ENCODE measurements around the gene AKR1C2.
"Not testable (repeated sequence)": the region's sequence is repeated elsewhere in the genome, so short reads cannot be mapped to it uniquely, and the experiment has no call there.

AKR1C2 gene

GRCh38 chr10:4990217-4990616, 13.4 kb downstream of the AKR1C2 start:
- DNase-seq (ENCODE audit: low read depth, low spot score) = no peak

GRCh38 chr10:4988000-4988641, 15.5 kb downstream of the AKR1C2 start:
- not testable (repeated sequence) for DNase-seq (ENCODE audit: low read depth, low spot score)

- peak; percentile 74 for DNase-seq (ENCODE audit: low read depth, low spot score)
These were observed 18.6 kb downstream of the AKR1C2 start for GRCh38 chr10:4984971-4985594.

GRCh38 chr10:4984223-4984622, 19.4 kb downstream of the AKR1C2 start:
- no peak for DNase-seq (ENCODE audit: low read depth, low spot score)

GRCh38 chr10:4983615-4984216, 19.9 kb downstream of the AKR1C2 start:
- DNase-seq (ENCODE audit: low read depth, low spot score) = no peak

- peak; percentile 4 for DNase-seq (ENCODE audit: low read depth, low spot score)
These were observed 20.9 kb downstream of the AKR1C2 start for GRCh38 chr10:4982764-4983226.

- DNase-seq (ENCODE audit: low read depth, low spot score) = peak; percentile 38
These were observed 21.8 kb downstream of the AKR1C2 start for GRCh38 chr10:4981722-4982471.

- DNase-seq (ENCODE audit: low read depth, low spot score) = no peak
These were observed 22.9 kb downstream of the AKR1C2 start for GRCh38 chr10:4980793-4981192.

- no peak for DNase-seq (ENCODE audit: low read depth, low spot score)
These were observed 24.8 kb downstream of the AKR1C2 start for GRCh38 chr10:4978870-4979269.

- DNase-seq (ENCODE audit: low read depth, low spot score) = no peak
These were observed 26.6 kb downstream of the AKR1C2 start for GRCh38 chr10:4977025-4977424.

GRCh38 chr10:4974400-4974799, 29.3 kb downstream of the AKR1C2 start:
- DNase-seq (ENCODE audit: low read depth, low spot score) = not testable (repeated sequence)

- not testable (repeated sequence) for DNase-seq (ENCODE audit: low read depth, low spot score)
These were observed 30.4 kb downstream of the AKR1C2 start for GRCh38 chr10:4973294-4973693.

GRCh38 chr10:4972369-4973142, 31.1 kb downstream of the AKR1C2 start:
- not testable (repeated sequence) for DNase-seq (ENCODE audit: low read depth, low spot score)

GRCh38 chr10:4970362-4970761, 33.3 kb downstream of the AKR1C2 start:
- DNase-seq (ENCODE audit: low read depth, low spot score) = not testable (repeated sequence)

GRCh38 chr10:4969289-4969688, 34.4 kb downstream of the AKR1C2 start:
- not testable (repeated sequence) for DNase-seq (ENCODE audit: low read depth, low spot score)

GRCh38 chr10:4967189-4967588, 36.5 kb downstream of the AKR1C2 start:
- not testable (repeated sequence) for DNase-seq (ENCODE audit: low read depth, low spot score)

- DNase-seq (ENCODE audit: low read depth, low spot score) = not testable (repeated sequence)
These were observed 37.9 kb downstream of the AKR1C2 start for GRCh38 chr10:4965763-4966162.

- not testable (repeated sequence) for DNase-seq (ENCODE audit: low read depth, low spot score)
These were observed 39.9 kb downstream of the AKR1C2 start for GRCh38 chr10:4963815-4964154.

GRCh38 chr10:4962876-4963814, 40.5 kb downstream of the AKR1C2 start, which contains the start of gene AKR1C1:
Gene AKR1C1 (plus strand): TSS chr10:4963415. CDS start chr10:4963445, 30 bp downstream.
- peak; percentile 11 for DNase-seq (ENCODE audit: low read depth, low spot score)

- not testable (repeated sequence) for DNase-seq (ENCODE audit: low read depth, low spot score)
These were observed 41.3 kb downstream of the AKR1C2 start for GRCh38 chr10:4962308-4962707.
